Breast epithelium (tissue), 3 donors: ENCODE data around the gene RNF2.

ENCODE experiments used
- POLR2A ChIP-seq: fragments of 450-650 bp; IDR thresholded peaks from one replicate; pipeline ENCODE4 v1.6.1; 2016; ENCODE audit warnings: antibody characterized with exemption, mild to moderate bottlenecking, moderate library complexity
- POLR2AphosphoS5 ChIP-seq, 3 donors: sonication (generic); formaldehyde crosslinking; IDR thresholded peaks; one replicate each; pipeline ENCODE4 v1.6.1; 2017; ENCODE audit warnings: antibody characterized with exemption in 3 of 3
- TF ChIP-seq, protein P1 (sequence below), 3 donors: fragments of 450-650 bp; IDR thresholded peaks; one replicate each; pipeline ENCODE4 v1.5.1; 2016 to 2017; ENCODE audit warnings: antibody characterized with exemption in 3 of 3, mild to moderate bottlenecking in 3 of 3, moderate library complexity in 3 of 3

DNA sequence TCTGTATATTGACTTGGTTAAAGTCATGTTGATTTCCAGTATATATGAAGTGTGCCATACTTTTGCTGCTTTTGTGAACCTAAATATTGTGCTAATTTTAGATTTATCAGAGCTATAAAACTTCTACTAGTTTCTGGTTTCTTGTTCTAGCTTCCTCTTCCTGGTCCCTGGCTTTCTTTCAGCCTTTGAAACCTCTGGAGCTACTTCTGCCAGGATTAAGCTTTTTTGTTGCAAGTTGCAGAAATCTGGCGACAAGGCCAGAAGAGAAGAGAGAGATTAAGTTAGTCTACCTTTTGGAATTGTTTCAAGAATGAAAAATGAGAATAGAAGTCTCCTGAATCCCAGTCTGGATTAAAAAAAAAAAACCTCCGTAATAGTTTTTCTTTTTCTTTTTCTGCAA, 13.5 kb downstream of the RNF2 start:
- TF ChIP-seq POLR2AphosphoS5 (IDR thresholded peaks at IDR 0.05): no peak
- no peak for TF ChIP-seq POLR2A
- TF ChIP-seq, protein P1, sequence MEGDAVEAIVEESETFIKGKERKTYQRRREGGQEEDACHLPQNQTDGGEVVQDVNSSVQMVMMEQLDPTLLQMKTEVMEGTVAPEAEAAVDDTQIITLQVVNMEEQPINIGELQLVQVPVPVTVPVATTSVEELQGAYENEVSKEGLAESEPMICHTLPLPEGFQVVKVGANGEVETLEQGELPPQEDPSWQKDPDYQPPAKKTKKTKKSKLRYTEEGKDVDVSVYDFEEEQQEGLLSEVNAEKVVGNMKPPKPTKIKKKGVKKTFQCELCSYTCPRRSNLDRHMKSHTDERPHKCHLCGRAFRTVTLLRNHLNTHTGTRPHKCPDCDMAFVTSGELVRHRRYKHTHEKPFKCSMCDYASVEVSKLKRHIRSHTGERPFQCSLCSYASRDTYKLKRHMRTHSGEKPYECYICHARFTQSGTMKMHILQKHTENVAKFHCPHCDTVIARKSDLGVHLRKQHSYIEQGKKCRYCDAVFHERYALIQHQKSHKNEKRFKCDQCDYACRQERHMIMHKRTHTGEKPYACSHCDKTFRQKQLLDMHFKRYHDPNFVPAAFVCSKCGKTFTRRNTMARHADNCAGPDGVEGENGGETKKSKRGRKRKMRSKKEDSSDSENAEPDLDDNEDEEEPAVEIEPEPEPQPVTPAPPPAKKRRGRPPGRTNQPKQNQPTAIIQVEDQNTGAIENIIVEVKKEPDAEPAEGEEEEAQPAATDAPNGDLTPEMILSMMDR (IDR thresholded peaks at IDR 0.05): no peak
